Umbilical cord (tissue), 2 donors: ENCODE data around the gene TMPRSS11F. TPM values are rescaled to one million over a fixed set of nuclear protein-coding genes. Genes with fewer than 3 reads are reported as not detected.

Experiments
- DNase-seq: peaks from one replicate; pipeline ENCODE4 v3.0.0-alpha.2; 2015; ENCODE audit warnings: low spot score
- total RNA-seq: library from RNA; depleted of rRNA; stranded (reverse); fragments of >200 nt; gene quantifications from one replicate; pipeline ENCODE4 v1.2.3, GENCODE V29; 2014; ENCODE audit warnings: low replicate concordance; ENCODE audit not compliant: insufficient read depth

Gene TMPRSS11F
- total RNA-seq, 1 donor from 2014 or later, result 1.9 TPM

- DNase-seq, result no peak
These were observed 51.9 kb downstream of the TMPRSS11F start for GRCh38 chr4:68077737-68078136.

GRCh38 chr4:68077301-68077700 lies 52.4 kb downstream of the TMPRSS11F start:
- DNase-seq, result peak; percentile 17

GRCh38 chr4:68076194-68076593 lies 53.5 kb downstream of the TMPRSS11F start:
- DNase-seq, result no peak

- no peak for DNase-seq
These were observed 55.3 kb downstream of the TMPRSS11F start for GRCh38 chr4:68074397-68074796.

GRCh38 chr4:68070302-68070701 lies 59.4 kb downstream of the TMPRSS11F start:
- no peak for DNase-seq

- no peak for DNase-seq
These were observed 67.2 kb downstream of the TMPRSS11F start for GRCh38 chr4:68062501-68062900.

- no peak for DNase-seq
These were observed 91.4 kb downstream of the TMPRSS11F start for GRCh38 chr4:68038272-68038671.

- DNase-seq, result no peak
These were observed 108.5 kb downstream of the TMPRSS11F start for GRCh38 chr4:68021185-68021584.

GRCh38 chr4:68011684-68012083 lies 118.0 kb downstream of the TMPRSS11F start:
- no peak for DNase-seq

Other genes with a start within 250 kb of the TMPRSS11F start
- gene TMPRSS11D, start 245.9 kb downstream of the TMPRSS11F start, total RNA-seq, result 16.6 TPM
- 3.1 TPM for gene TMPRSS11A, start 166.4 kb downstream of the TMPRSS11F start, total RNA-seq
- 6.7 TPM for gene TMPRSS11B, start 115.8 kb upstream of the TMPRSS11F start, total RNA-seq
- 41.2 TPM for gene YTHDC1, start 220.2 kb upstream of the TMPRSS11F start, total RNA-seq